Ovary (tissue), 3 donors: ENCODE data around the gene CXADR.

ENCODE experiments used
- EP300 ChIP-seq: sonication (generic); formaldehyde crosslinking; IDR thresholded peaks from one replicate; pipeline ENCODE4 v1.6.1; 2017; ENCODE audit warnings: antibody characterized with exemption
- TF ChIP-seq, protein P1 (sequence below), 3 donors: fragments of 450-650 bp in 2 of 3; fragments of 200-600 bp in 1 of 3; IDR thresholded peaks; one replicate each; pipeline versions ENCODE4 v1.5.1 to v1.8.0; 2016 to 2022; ENCODE audit warnings: antibody characterized with exemption in 3 of 3, mild to moderate bottlenecking in 1 of 3
- donor health status: DM: no; HTN: no; CAD: no.

DNA sequence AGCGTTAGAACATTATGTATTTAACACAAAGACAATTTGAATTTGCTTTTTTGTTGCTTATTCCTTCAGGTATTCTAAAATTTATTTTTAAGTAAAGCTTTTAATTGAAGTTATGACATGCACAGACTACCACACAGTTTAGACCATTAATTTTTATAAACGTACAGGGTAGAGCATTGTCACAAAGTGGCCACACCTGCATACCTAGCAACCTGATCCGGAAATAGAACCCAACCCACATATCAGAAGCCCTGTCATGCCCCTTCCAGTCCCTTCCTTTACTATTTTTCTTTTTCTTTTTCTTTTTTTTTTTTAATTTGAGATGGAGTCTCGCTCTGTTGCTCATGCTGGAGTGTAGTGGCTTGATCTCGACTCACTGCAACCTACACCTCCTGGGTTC, 16.8 kb downstream of the CXADR start:
- TF ChIP-seq, protein P1, sequence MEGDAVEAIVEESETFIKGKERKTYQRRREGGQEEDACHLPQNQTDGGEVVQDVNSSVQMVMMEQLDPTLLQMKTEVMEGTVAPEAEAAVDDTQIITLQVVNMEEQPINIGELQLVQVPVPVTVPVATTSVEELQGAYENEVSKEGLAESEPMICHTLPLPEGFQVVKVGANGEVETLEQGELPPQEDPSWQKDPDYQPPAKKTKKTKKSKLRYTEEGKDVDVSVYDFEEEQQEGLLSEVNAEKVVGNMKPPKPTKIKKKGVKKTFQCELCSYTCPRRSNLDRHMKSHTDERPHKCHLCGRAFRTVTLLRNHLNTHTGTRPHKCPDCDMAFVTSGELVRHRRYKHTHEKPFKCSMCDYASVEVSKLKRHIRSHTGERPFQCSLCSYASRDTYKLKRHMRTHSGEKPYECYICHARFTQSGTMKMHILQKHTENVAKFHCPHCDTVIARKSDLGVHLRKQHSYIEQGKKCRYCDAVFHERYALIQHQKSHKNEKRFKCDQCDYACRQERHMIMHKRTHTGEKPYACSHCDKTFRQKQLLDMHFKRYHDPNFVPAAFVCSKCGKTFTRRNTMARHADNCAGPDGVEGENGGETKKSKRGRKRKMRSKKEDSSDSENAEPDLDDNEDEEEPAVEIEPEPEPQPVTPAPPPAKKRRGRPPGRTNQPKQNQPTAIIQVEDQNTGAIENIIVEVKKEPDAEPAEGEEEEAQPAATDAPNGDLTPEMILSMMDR (IDR thresholded peaks at IDR 0.05), result no peak
- no peak for TF ChIP-seq EP300
